Adrenal gland (tissue), 5 donors: Measurements from ENCODE around the gene ZNF618.
A peak's percentile ranks its signal among the peaks of the same experiment; 100 is the strongest.

Experiments used
- CTCF ChIP-seq, 6 experiments: fragments of 450-650 bp in 4 of 6; fragments of 200-600 bp in 2 of 6; sonication (generic) in 1 of 6; IDR thresholded peaks; 1 replicate in 5 of 6; 2 replicates in 1 of 6; pipeline versions ENCODE4 v1.5.1 to v1.8.0; 2016 to 2021; ENCODE audit warnings: antibody characterized with exemption in 6 of 6, mild to moderate bottlenecking in 2 of 6, moderate library complexity in 1 of 6
- POLR2A ChIP-seq, 2 donors: fragments of 450-650 bp; IDR thresholded peaks; one replicate each; pipeline ENCODE4 v1.6.1; 2017; ENCODE audit warnings: antibody characterized with exemption in 2 of 2, mild to moderate bottlenecking in 2 of 2, moderate library complexity in 1 of 2
- donor health status: DM: no; HTN: no; CAD: no.

GRCh38 chr9:113932906-113933584 is 56.9 kb downstream of the ZNF618 start:
- TF ChIP-seq POLR2A (IDR thresholded peaks at IDR 0.05): peak in 1 of 2 donors; percentile 55
- TF ChIP-seq CTCF (IDR thresholded peaks at IDR 0.05): peak in 1 of 6 experiments; percentile 14
